SK-N-SH treated with all-trans-retinoic acid at 6 μM for 48 hours (cell line): ENCODE measurements around the gene CLDND2.
A peak's percentile ranks its signal among the peaks of the same experiment; 100 is the strongest.

ENCODE experiments used
- ATAC-seq: fragments of 200-7000 bp; cut with Tn5 transposase; 3 replicates; pipeline ENCODE4 v1.9.1; 2020; ENCODE audit warnings: mild to moderate bottlenecking, moderate library complexity
- ARNTL ChIP-seq: fragments of 450-650 bp; formaldehyde crosslinking; IDR thresholded peaks from 2 replicates; pipeline ENCODE4 v1.5.0; 2020; ENCODE audit warnings: low read depth, mild to moderate bottlenecking, moderate library complexity, borderline replicate concordance
- BACH2 ChIP-seq: fragments of 250-450 bp; sonication (Bioruptor Pico); IDR thresholded peaks from 2 replicates; pipeline ENCODE4 v1.9.0; 2021; ENCODE audit warnings: mild to moderate bottlenecking, borderline replicate concordance
- CSDC2 ChIP-seq: fragments of 250-450 bp; sonication (Bioruptor Pico); IDR thresholded peaks from 2 replicates; pipeline ENCODE4 v1.5.0; 2020; ENCODE audit warnings: mild to moderate bottlenecking, moderate library complexity
- ESRRG ChIP-seq: fragments of 250-450 bp; sonication (Bioruptor Pico); IDR thresholded peaks from 2 replicates; pipeline ENCODE4 v1.6.1; 2021; ENCODE audit warnings: mild to moderate bottlenecking
- GLIS3 ChIP-seq: fragments of 250-450 bp; sonication (Bioruptor Pico); IDR thresholded peaks from 2 replicates; pipeline ENCODE4 v1.5.0; 2020; ENCODE audit warnings: mild to moderate bottlenecking, moderate library complexity
- PPARA ChIP-seq: fragments of 250-450 bp; sonication (Bioruptor Pico); IDR thresholded peaks from 2 replicates; pipeline ENCODE4 v1.5.0; 2020; ENCODE audit warnings: mild to moderate bottlenecking, borderline replicate concordance
- RARB ChIP-seq: fragments of 250-450 bp; sonication (Bioruptor Pico); IDR thresholded peaks from 2 replicates; pipeline ENCODE4 v1.8.0; 2021; ENCODE audit warnings: mild to moderate bottlenecking, moderate library complexity
- TCF4 ChIP-seq: fragments of 250-450 bp; sonication (Bioruptor Pico); IDR thresholded peaks from 2 replicates; pipeline ENCODE4 v1.8.0; 2021; ENCODE audit warnings: mild to moderate bottlenecking, moderate library complexity, borderline replicate concordance
- TOX ChIP-seq: fragments of 250-450 bp; sonication (Bioruptor Pico); IDR thresholded peaks from 2 replicates; pipeline ENCODE4 v1.8.0; 2021; ENCODE audit warnings: mild to moderate bottlenecking, moderate library complexity, borderline replicate concordance
- ZC3H10 ChIP-seq: fragments of 250-450 bp; sonication (Bioruptor Pico); IDR thresholded peaks from 2 replicates; pipeline ENCODE4 v1.5.1; 2021; ENCODE audit warnings: mild to moderate bottlenecking, moderate library complexity
- ZFP3 ChIP-seq: fragments of 250-450 bp; sonication (Bioruptor Pico); IDR thresholded peaks from 2 replicates; pipeline ENCODE4 v1.5.0; 2020; ENCODE audit warnings: mild to moderate bottlenecking, moderate library complexity
- ZFP30 ChIP-seq: fragments of 450-650 bp; formaldehyde crosslinking; IDR thresholded peaks from 2 replicates; pipeline ENCODE4 v1.5.0; 2022; ENCODE audit warnings: mild to moderate bottlenecking, moderate library complexity
- ZNF565 ChIP-seq: fragments of 450-650 bp; formaldehyde crosslinking; conservative IDR thresholded peaks from 2 replicates; pipeline ENCODE4 v1.5.0; 2020; ENCODE audit warnings: low read depth, mild to moderate bottlenecking, moderate library complexity
- ZNF70 ChIP-seq: fragments of 450-650 bp; formaldehyde crosslinking; IDR thresholded peaks from 2 replicates; pipeline ENCODE4 v1.5.0; 2020; ENCODE audit warnings: mild to moderate bottlenecking, moderate library complexity
- ZNF8 ChIP-seq: fragments of 450-650 bp; formaldehyde crosslinking; IDR thresholded peaks from 2 replicates; pipeline ENCODE4 v1.5.0; 2020; ENCODE audit warnings: mild to moderate bottlenecking, moderate library complexity
- TF ChIP-seq, protein P1 (sequence below): fragments of 250-450 bp; sonication (Bioruptor Pico); IDR thresholded peaks from 2 replicates; pipeline ENCODE4 v1.8.0; 2021; ENCODE audit warnings: low read depth, mild to moderate bottlenecking, moderate library complexity, borderline replicate concordance
- TF ChIP-seq, protein P2 (sequence below): fragments of 250-450 bp; sonication (Bioruptor Pico); IDR thresholded peaks from 2 replicates; pipeline ENCODE4 v1.5.0; 2020; ENCODE audit warnings: mild to moderate bottlenecking, moderate library complexity
- TF ChIP-seq, protein P3 (sequence below): fragments of 250-450 bp; sonication (Bioruptor Pico); IDR thresholded peaks from 2 replicates; pipeline ENCODE4 v1.5.1; 2020; ENCODE audit warnings: low read depth, mild to moderate bottlenecking, moderate library complexity
- TF ChIP-seq, protein P4 (sequence below): fragments of 250-450 bp; sonication (Bioruptor Pico); IDR thresholded peaks from 2 replicates; pipeline ENCODE4 v1.8.0; 2020; ENCODE audit warnings: mild to moderate bottlenecking, moderate library complexity, borderline replicate concordance

The CLDND2 gene

DNA sequence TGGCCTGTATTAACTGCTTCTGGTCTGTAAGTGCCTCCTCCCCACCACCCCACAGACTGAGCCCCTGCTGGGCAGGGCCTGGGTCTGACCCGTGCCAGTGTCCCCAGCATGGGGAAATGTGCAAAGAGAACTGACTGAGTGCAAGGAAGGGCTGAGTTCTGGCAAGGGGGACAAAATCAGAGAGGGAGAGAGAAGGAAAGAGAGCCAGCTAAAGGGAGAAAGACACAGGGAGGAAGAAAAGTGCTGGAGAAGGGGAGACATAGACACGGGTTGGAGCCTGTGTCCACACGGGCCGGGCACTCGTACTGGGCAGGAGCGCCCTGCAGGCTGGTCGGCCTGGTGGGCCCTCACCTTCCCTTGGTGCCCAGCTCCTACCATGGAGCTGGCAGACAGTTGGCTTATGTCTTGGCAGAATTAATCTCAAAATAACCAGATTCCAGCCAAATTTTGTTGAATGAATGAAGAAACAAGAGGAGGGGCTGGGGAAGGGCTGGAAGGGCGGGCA lies 2.4 kb upstream of the CLDND2 start (continued):
- TF ChIP-seq CSDC2 (CRISPR knock-in tag) (no peak), ZNF8 (CRISPR knock-in tag) (no peak), ESRRG (CRISPR knock-in tag) (no peak)

DNA sequence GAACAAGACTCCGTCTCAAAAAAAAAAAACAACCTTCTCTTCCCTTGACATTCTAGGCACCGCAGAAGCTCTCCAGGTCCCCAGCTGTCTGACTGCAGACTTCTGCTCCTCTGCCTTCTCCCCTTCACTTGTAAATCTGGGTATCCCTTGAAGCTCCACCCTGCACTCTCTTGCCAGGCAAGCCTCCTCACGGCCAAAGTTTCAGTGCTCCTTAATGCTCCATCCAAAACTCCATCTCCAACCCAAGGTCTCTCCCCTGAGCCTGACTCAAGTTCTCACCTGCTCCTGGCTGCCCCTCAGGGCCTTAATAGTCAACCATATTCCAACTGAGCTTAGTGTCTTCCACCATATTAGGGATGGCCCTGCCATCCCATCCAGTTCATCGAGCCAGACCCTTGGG lies 1.4 kb upstream of the CLDND2 start:
- no peak for TF ChIP-seq RARB (CRISPR knock-in tag)
- TF ChIP-seq CSDC2 (CRISPR knock-in tag), result no peak
- no peak for TF ChIP-seq ZFP3 (CRISPR knock-in tag)
- TF ChIP-seq TOX, result no peak
- TF ChIP-seq, protein P1, sequence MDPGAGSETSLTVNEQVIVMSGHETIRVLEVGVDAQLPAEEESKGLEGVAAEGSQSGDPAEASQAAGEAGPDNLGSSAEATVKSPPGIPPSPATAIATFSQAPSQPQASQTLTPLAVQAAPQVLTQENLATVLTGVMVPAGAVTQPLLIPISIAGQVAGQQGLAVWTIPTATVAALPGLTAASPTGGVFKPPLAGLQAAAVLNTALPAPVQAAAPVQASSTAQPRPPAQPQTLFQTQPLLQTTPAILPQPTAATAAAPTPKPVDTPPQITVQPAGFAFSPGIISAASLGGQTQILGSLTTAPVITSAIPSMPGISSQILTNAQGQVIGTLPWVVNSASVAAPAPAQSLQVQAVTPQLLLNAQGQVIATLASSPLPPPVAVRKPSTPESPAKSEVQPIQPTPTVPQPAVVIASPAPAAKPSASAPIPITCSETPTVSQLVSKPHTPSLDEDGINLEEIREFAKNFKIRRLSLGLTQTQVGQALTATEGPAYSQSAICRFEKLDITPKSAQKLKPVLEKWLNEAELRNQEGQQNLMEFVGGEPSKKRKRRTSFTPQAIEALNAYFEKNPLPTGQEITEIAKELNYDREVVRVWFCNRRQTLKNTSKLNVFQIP, result no peak
- no peak for TF ChIP-seq PPARA
- no peak for TF ChIP-seq BACH2
- no peak for TF ChIP-seq ZNF70 (CRISPR knock-in tag)
- TF ChIP-seq, protein P2, sequence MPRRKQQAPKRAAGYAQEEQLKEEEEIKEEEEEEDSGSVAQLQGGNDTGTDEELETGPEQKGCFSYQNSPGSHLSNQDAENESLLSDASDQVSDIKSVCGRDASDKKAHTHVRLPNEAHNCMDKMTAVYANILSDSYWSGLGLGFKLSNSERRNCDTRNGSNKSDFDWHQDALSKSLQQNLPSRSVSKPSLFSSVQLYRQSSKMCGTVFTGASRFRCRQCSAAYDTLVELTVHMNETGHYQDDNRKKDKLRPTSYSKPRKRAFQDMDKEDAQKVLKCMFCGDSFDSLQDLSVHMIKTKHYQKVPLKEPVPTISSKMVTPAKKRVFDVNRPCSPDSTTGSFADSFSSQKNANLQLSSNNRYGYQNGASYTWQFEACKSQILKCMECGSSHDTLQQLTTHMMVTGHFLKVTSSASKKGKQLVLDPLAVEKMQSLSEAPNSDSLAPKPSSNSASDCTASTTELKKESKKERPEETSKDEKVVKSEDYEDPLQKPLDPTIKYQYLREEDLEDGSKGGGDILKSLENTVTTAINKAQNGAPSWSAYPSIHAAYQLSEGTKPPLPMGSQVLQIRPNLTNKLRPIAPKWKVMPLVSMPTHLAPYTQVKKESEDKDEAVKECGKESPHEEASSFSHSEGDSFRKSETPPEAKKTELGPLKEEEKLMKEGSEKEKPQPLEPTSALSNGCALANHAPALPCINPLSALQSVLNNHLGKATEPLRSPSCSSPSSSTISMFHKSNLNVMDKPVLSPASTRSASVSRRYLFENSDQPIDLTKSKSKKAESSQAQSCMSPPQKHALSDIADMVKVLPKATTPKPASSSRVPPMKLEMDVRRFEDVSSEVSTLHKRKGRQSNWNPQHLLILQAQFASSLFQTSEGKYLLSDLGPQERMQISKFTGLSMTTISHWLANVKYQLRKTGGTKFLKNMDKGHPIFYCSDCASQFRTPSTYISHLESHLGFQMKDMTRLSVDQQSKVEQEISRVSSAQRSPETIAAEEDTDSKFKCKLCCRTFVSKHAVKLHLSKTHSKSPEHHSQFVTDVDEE, result no peak
- no peak for TF ChIP-seq ARNTL (CRISPR knock-in tag)
- TF ChIP-seq ZNF565 (CRISPR knock-in tag), result no peak
- TF ChIP-seq, protein P3, sequence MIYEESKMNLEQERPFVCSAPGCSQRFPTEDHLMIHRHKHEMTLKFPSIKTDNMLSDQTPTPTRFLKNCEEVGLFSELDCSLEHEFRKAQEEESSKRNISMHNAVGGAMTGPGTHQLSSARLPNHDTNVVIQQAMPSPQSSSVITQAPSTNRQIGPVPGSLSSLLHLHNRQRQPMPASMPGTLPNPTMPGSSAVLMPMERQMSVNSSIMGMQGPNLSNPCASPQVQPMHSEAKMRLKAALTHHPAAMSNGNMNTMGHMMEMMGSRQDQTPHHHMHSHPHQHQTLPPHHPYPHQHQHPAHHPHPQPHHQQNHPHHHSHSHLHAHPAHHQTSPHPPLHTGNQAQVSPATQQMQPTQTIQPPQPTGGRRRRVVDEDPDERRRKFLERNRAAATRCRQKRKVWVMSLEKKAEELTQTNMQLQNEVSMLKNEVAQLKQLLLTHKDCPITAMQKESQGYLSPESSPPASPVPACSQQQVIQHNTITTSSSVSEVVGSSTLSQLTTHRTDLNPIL (CRISPR knock-in tag), result no peak
- TF ChIP-seq, protein P4, sequence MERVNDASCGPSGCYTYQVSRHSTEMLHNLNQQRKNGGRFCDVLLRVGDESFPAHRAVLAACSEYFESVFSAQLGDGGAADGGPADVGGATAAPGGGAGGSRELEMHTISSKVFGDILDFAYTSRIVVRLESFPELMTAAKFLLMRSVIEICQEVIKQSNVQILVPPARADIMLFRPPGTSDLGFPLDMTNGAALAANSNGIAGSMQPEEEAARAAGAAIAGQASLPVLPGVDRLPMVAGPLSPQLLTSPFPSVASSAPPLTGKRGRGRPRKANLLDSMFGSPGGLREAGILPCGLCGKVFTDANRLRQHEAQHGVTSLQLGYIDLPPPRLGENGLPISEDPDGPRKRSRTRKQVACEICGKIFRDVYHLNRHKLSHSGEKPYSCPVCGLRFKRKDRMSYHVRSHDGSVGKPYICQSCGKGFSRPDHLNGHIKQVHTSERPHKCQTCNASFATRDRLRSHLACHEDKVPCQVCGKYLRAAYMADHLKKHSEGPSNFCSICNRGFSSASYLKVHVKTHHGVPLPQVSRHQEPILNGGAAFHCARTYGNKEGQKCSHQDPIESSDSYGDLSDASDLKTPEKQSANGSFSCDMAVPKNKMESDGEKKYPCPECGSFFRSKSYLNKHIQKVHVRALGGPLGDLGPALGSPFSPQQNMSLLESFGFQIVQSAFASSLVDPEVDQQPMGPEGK (CRISPR knock-in tag), result no peak
- no peak for TF ChIP-seq GLIS3 (CRISPR knock-in tag)
- no peak for TF ChIP-seq TCF4
- no peak for ATAC-seq

DNA sequence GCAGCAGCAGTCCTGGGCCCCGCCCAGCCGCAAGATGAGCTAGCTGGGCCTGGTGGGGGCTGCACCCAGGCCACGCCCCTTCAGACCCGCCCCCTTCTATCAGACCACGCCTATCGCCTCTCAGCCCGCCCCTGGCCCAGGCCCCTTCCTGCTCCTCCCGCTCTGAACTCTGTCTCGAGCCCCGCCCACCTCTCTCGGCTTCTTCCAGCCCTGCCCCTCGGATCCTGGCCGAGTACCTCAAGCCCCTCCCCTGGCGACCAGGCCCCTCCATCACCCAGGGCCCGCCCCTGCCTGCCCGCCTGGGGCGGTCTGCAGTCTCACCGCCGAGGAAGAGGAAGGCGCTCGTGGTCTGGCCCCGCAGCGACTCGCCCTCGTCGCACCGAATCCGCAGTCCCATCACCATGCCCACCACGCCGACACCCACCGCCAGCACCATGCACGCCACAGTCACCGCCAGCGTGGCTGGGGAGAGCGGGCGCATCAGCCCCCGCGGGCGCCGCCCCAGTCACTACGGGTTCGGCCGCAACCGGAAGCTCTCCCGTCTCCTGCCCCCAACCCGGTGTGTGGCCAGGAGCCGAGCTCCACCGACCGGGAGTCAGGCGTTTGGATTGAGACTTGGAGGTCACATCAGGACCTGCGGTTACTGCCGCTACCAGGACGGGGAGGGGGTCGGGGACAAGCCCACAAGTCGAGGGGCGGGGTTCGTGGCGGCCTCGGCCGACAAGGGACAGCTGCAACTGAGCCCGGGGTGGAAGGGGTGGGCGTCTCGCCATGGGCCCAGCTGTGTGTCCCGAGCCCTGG lies 1.0 kb downstream of the CLDND2 start:
- TF ChIP-seq ZFP3 (CRISPR knock-in tag) (no peak), ZFP30 (no peak), ZNF70 (CRISPR knock-in tag) (no peak)
- TF ChIP-seq, all 23 proteins: peak for 0
- peak; percentile 86 for ATAC-seq

DNA sequence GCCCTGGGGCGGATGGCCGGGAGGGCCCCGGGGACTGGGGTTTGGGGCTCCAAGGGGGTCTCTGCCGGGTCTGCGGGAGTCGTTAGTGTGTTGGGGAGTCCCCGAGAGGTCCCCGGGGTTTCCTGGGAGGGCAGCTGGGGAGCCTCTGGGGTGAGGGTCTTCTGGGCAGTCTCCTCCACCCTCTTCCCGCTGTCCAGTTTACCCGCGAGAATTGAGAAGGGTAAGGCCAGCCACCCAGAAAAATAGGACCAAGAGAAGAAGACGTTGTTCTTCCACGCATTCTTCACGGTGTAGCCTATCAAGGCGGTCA lies 1.6 kb downstream of the CLDND2 start:
- ATAC-seq, result no peak
- TF ChIP-seq RARB (CRISPR knock-in tag) (no peak), CSDC2 (CRISPR knock-in tag) (no peak), ZFP30 (no peak), ZFP3 (CRISPR knock-in tag) (no peak), GLIS3 (CRISPR knock-in tag) (no peak), ZC3H10 (CRISPR knock-in tag) (no peak), ARNTL (CRISPR knock-in tag) (no peak)
- TF ChIP-seq, protein P3 (CRISPR knock-in tag), result no peak
- TF ChIP-seq, protein P4 (CRISPR knock-in tag), result no peak
